Measurements from ENCODE around the gene POLR3H.
"Not testable (repeated sequence)": the region's sequence is repeated elsewhere in the genome, so short reads cannot be mapped to it uniquely, and the experiment has no call there.

POLR3H gene

DNA sequence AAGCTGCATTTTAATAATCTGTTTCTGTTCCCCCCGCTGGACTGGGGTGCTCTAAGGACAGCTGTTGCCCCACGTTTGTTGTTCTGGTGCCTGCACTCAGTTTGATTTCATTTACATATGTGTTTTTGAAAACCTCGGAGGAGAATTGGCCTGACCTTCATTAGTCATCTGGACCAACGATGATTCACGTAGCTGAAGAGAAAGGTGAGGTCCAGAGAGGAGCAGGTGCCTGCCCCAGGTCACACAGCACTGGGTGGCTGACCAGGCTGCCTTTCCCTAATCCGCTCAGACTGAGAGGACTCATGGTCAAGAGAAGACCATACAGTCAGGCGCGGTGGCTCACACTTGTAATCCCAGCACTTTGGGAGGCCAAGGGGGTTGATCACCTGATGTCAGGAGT lies 20.3 kb upstream of the POLR3H start:
- no peak for DNase-seq (ENCODE audit: low read depth in 3 of 3)

DNA sequence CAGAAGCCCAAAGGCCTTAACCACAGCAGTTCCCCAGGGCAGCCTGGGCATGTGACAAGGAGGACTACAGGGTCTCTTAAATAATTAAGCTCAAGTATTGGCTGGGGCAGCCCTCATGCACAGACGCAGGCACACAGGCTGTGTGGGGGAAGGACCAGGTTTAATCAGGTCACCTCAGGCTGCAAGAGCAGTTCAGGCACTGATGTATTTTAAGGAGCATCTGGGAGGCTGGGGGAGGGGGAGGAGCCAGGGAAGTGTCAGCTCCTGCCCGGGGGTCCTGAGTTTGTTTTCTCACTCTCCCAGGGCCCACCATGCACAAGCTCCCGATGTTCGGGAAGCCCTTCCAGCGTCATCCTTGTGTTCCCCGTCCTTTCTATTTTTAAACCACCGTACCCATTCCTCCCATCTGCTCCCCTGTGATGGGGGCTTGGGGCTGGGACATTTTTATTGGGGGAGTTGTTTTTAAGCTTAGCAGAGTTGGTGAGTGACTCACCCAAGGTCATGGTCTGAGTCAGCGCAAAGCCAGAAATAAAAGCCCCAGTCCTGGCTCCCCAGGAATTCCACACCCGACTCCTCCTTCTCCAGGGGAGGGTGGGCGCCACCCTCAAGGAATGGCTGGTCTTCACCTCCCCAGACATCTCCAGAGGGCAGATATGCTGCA lies 18.9 kb upstream of the POLR3H start:
- DNase-seq (ENCODE audit: low read depth in 3 of 3): no peak

DNA sequence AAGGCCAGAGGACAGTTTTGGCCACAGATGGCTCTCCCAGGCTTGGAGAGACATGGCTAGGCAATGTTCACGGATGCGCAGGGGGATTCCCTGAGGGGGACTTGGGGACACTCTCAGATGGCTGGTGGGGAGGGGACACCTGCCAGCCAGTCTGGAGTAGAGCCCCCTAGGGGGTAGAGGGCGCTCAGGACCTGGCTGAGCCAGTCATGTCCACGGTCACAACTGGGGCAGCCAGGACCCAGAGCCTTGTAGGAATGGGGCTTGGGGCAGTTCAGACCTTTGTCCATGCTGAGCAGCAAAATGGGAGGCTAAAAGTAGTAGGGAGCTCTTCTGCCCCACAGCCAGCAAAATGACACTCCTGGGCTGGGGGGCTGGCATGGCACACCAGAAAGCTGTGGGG lies 18.2 kb upstream of the POLR3H start:
- DNase-seq (ENCODE audit: low read depth in 3 of 3): no peak

DNA sequence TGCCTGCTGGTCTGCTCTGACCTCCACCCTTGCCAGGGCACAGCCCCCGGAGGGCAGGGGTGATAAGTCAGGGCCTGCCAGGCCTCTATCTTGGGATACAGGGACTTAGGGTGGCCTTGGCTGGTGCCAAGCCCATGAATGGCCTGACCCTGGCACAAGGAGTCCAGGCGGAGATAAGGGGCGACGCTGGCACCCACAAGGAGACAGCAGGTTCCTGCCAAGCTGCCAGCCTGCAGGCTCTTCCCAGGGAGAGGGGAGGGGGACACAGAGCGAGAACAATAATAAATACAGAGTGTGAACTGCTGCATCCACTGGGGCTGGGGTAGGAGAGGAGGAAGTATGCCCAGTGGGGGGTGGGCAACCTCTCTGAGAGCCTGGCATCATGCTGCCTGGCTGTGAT lies 17.5 kb upstream of the POLR3H start:
- DNase-seq (ENCODE audit: low read depth in 3 of 3): no peak

GRCh38 chr22:41561335-41561734 lies 17.1 kb upstream of the POLR3H start:
- no peak for DNase-seq (ENCODE audit: low read depth in 3 of 3)

DNA sequence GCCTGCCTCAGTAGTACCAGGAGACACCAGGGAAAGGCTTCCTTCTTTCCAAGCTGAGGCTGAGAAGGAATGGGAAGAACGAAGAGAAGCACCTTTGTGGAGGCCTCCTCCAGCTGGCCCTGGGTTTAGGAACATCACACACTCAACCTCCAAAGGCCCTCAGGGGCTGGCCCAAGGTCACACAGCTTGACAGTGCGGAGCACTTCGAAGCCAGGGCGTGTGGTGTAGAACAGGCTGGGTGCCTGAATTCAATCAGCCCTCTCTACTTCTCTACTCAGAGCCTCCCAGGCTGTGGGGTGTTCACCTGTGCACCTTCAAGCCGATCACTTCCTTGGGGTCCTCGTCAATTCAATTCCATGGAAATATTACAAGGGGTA lies 15.8 kb upstream of the POLR3H start:
- DNase-seq (ENCODE audit: low read depth in 3 of 3): no peak

- DNase-seq (ENCODE audit: low read depth in 3 of 3): not testable (repeated sequence)
Observed at GRCh38 chr22:41558241-41558630, 14.0 kb upstream of the POLR3H start.

- DNase-seq (ENCODE audit: low read depth in 3 of 3): no peak
Observed at GRCh38 chr22:41557401-41558240, 13.4 kb upstream of the POLR3H start.

- no peak for DNase-seq (ENCODE audit: low read depth in 3 of 3)
Observed at GRCh38 chr22:41556561-41556960, 12.3 kb upstream of the POLR3H start.

- DNase-seq (ENCODE audit: low read depth in 3 of 3): no peak
Observed at GRCh38 chr22:41555325-41555982, 11.2 kb upstream of the POLR3H start.

GRCh38 chr22:41551877-41552582 lies 7.8 kb upstream of the POLR3H start:
- no peak for DNase-seq (ENCODE audit: low read depth in 3 of 3)

GRCh38 chr22:41550952-41551491 lies 6.8 kb upstream of the POLR3H start:
- no peak for DNase-seq (ENCODE audit: low read depth in 3 of 3)

- no peak for DNase-seq (ENCODE audit: low read depth in 3 of 3)
Observed at GRCh38 chr22:41548830-41549211, 4.6 kb upstream of the POLR3H start.

- DNase-seq (ENCODE audit: low read depth in 3 of 3): no peak
Observed at GRCh38 chr22:41544671-41545476, 604 bp upstream of the POLR3H start.

DNA sequence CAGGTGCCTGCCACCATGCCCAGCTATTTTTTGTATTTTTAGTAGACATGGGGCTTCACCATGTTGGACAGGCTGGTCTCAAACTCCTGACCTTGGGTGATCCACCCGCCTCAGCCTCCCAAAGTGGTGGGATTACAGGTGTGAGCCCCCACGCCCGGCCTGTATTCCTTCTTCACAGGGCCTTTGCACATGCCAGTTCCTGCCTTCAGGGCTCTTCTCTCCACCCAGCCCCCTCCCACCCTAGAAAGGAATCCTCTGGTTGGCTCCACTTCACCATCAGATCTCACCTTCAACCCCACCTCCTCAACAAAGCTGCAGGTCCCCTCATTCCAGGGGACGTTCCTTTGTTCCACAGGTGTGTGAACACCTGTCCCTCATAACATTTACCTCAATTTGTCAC lies 2.0 kb downstream of the POLR3H start:
- no peak for DNase-seq (ENCODE audit: low read depth in 3 of 3)

GRCh38 chr22:41541484-41541883 lies 2.8 kb downstream of the POLR3H start:
- no peak for DNase-seq (ENCODE audit: low read depth in 3 of 3)

GRCh38 chr22:41540365-41540764 lies 3.9 kb downstream of the POLR3H start:
- no peak for DNase-seq (ENCODE audit: low read depth in 3 of 3)

- DNase-seq (ENCODE audit: low read depth in 3 of 3): no peak
Observed at GRCh38 chr22:41540006-41540315, 4.3 kb downstream of the POLR3H start.

- no peak for DNase-seq (ENCODE audit: low read depth in 3 of 3)
Observed at GRCh38 chr22:41539146-41540005, 4.9 kb downstream of the POLR3H start.

GRCh38 chr22:41538583-41538982 lies 5.7 kb downstream of the POLR3H start:
- no peak for DNase-seq (ENCODE audit: low read depth in 3 of 3)
